Kasumi-1 (cell line): ENCODE measurements around the gene SLC25A21.
"Not testable (repeated sequence)": the region's sequence is repeated elsewhere in the genome, so short reads cannot be mapped to it uniquely, and the experiment has no call there.

ENCODE experiments used
- DNase-seq, 2 experiments: peaks; one replicate each; lab custom pipeline; 2025; lab: John Stamatoyannopoulos, UW

Gene SLC25A21

DNA sequence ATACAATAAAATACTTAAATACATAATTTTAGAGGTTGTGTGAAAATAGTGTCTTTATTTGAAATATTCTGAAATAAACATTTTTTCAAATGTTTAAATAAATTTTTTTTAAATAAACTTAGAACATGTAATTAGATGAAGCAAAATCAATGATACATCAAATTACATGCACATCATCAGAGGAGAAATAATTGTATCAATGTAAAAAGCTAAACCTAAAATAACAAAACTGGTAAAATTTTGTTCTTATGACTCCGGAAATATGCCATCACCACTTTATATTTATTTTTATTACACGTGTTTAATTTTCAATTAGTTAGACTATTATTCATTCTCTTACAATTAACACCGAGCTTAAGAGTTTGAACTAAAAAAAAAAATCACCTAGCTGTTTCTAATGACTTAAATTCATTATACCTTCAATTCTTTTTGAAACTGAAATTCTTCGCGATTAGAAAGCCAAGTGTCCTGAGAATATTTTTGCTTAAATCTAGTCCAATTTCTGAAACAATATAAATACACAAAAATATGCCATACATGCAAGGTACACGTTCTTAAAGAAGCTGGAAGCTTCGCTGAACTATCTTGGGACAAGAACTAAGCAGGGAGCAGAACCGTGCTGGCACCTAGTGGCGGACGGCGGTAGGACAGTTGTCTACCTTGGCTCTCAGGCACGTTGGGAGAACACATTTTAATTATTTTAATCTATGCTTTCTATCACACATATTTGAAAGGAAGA lies 230.5 kb downstream of the SLC25A21 start:
- peak; percentile 63 to 70 for DNase-seq

DNA sequence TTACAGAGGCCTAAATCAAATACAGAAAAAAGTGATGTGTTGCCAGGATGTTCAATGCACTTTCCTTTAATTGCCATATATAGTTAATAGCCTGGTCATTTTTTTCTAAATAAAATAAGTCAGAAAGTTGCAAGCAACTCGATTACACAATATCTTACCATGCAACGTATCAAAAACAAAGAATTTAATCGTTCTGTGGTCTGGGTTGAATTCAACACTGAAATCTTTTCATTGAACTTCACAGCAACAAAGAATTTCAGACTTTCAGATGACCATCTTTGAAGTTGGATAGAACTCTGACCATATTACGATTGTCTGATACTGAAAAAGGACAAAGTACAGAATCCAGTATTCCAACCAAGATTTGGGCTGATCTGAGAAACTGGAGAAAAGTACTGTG lies 231.9 kb downstream of the SLC25A21 start:
- DNase-seq: no peak

DNA sequence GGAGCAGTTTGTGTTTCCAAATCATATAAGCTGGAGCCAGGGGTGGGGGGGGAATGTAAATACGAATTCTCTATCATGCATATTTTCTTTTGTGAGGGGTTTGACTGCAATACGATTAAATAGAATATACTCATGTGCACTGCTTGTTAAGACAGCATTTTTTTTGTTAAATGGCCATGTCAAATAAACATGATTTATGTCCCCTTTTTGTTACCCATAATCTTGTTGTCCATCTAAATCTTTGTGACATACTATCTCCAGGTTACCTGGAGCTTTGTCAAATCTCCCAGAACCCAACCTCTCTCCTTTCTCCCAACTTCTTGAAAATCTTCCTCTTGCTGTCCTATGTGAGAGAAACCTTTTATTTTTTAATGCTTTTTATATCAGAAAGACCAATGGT lies 233.1 kb downstream of the SLC25A21 start:
- no peak for DNase-seq

DNA sequence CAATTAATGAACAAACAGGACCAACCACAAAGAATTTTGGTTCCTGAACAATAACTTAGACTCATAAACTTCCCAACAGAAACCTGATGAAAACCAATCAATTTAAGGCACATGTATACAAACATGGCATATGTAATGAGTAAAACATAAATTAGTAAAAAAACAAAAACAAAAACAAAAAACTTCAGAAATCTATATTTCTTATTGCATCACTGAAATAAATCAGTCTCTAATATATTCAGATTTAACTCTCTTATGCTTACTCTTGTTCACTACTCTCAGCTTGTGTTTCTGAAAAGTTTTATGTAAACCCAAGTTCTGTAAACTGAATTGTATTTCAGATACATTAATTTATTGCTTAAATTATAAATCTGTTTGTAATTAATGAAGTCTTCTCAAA lies 233.7 kb downstream of the SLC25A21 start:
- no peak for DNase-seq

DNA sequence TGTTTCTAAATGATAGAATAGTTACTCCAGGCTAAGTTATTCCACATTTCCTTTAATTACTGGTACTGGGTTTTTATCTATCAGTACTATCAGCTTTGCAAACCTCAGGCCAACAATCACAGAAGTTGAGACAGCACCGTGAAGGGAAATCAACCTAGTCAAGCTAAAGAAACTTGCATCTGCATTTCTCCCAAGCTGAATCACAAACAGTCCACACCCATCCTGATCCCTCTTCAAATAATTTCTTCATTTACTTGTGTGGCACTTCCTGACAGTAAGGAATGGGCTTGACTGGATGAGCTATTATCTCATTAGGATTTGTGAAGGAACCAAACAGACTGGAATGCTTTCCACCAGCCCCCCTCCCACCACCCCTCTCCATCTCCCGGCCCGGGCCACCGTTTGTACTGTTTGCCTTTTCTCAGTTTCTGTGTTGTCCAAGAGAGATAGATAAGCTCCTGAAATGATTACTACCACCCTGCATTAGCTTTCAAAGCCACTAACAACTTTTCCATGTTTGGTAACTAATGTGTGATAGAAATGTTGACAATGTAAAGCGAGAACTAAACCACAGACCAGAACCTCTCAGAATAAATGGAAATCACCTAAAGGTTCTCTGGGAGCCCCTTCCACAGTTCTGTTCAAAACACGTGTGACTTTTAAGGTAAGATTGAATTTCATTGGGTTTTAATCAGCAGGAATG lies 236.3 kb downstream of the SLC25A21 start:
- DNase-seq: no peak

DNA sequence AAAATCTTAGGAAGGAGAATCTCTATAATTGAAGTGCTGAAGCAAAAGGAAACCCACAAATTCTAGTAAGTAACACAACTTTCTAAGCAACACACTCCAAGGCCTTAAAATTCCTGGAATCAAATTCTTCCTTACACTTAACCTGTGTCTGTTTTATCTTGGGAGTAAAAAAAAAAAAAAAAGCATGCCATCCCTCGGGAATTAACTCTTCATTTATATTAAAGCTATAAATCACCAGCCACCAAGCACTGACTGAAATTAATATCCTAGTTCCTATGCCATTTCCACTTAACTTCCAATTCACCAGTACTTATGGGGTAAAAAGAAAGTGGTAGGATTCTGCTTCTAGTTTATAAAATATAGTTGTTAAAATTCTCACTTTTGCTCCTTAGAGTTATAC lies 238.1 kb downstream of the SLC25A21 start:
- DNase-seq: no peak

DNA sequence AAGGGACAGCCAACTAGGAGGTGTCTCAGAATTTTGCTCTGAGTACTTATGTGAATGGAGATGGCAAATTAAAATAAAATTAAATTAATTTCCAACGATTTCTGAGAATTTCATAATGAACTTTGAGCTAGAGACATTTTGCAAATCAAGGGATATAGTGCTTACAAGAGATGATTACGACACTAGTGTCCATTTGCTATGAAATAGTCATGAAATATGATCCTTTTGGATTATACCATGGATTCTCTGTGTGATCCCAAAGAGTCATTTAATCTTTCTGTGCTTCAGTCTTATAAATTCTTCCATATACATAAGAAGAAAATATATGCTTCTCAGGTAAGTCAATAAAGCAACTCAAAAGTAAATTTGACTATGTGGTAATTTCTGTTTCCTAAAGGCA lies 240.6 kb downstream of the SLC25A21 start:
- no peak for DNase-seq

DNA sequence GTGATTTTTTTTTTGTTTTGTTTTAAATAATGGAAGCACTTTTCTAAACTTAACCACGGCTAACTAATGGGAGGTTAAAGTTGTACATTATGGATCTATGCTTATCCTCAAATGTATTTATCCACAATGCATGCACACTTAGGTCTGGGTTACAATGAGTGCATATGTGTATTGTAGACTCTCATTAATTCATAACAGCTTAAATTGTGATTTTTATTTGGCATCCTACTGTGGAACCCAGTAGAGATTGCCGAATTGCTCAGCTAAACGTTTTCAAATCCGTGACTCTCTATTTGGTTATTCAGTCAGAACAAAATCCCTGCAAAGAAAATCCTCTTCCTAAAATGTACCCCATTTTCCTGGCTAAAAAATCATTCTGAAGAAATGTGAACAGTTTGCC lies 244.0 kb downstream of the SLC25A21 start:
- DNase-seq: no peak

DNA sequence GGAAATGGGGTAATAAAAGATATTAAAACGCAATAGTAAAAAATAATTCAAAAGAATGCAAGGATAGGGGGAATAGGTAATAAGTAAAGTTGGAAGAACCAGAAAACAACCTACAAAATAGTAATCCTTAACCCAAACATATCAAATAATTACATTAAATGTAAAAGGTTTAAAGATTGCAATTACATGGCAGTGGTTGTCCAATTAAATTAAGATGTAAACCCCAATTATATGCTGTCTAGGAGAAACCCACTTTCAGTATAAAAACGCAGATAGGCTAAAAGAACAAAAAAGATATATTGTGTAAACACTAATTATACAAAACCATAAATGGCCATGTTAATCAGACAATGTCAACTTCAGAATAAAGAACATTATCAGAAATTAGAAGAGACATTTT lies 247.3 kb downstream of the SLC25A21 start:
- DNase-seq: no peak

DNA sequence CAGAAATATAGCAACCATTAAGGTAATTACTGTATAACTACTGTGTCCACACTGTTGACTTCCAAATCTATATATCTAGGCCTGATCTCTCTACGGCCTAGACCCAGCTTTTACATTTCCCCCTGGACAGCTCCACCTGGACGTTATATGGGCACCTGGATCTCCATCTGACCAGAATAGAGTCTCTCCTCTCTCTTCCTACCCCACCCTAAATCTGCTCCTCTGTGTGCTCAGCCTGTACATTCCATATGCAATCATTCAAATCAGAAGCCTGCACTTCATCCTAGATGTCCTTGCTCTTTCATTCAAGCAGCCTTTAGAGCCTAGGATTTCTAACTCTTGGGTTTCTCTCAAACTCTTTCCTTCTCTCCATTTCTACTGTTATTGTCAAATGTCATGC lies 255.7 kb downstream of the SLC25A21 start:
- DNase-seq: no peak

DNA sequence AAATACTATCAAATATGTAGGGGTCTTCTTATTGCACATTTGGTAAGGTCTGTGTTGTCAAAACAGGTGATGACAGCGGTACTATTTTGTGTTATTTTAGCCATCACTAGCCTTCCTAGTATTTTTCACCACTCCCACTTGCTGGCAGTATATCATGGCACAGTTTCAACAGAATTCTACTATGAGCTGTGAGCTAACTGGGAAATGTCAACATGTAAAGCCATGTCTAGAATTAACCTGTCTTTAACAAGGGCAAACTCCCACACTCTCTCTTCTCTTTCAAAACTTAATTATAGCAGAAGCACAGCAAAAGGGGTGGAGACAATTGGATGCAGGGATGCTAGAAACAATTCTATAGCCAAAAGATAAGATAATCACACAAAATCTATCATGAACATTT lies 257.3 kb downstream of the SLC25A21 start:
- no peak for DNase-seq

DNA sequence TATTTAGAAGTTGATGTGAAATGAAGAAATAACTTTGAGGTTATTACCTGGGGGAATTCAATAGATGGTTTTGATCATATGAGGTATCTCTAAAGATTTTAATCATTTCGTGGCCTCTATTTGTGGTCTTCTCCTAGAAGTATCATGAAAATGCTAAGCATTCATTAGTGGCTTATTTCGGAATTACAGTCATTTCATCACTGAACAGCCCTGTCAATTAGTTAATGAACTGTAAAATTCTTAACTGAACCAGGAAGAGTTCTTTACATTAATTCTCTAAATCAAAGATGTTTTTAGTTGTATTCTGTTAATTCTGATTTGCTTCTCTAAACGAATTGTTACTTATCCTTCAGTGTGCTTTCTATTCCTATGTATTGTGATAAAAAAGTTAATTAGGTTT lies 261.8 kb downstream of the SLC25A21 start:
- no peak for DNase-seq

DNA sequence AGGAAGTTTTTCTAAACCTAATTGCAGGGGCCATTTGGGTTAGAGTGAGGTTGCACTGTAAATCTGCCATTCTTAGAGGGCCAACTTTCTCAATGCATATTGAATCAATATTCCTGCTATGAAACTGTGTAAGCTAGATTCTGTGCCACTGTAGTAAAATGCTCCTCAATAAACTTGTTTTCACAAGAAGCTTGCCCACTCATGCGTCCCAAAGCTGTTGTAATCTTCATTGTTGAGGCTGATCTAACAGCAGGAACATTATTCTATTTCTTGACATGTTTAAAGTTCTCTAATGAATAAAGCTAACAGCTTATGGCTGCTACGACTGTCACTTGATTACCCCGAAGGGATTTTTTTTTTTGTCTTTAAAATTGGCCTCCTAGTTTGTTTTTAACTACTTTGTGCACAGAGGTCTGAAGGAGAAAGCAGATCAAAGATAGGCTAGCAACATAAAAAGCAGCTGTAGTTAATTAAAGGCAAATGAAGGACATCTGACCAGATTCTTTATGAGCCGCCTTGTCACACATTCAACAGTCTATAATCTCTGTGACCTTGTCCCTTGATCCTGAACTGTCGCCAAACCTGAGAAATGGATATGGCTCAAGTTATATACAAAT lies 267.0 kb downstream of the SLC25A21 start:
- DNase-seq: no peak

DNA sequence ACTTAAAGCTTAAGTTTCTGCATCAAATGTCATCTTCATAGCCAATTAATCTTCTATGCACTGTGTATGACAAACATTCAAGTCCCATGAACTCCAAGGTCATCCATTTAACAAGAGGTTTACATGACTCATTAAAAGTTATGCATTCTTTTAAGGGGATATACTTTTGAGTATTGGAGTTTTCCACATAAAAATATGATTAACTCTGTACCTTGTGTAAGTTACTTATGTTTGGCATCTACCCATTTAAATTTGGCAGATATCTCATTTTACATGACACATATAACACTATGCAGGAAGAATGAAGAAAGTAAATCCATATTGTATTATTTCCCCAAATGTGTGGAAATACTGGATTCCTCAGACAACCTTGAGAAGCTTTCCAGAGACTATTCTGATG lies 270.5 kb downstream of the SLC25A21 start:
- no peak for DNase-seq

DNA sequence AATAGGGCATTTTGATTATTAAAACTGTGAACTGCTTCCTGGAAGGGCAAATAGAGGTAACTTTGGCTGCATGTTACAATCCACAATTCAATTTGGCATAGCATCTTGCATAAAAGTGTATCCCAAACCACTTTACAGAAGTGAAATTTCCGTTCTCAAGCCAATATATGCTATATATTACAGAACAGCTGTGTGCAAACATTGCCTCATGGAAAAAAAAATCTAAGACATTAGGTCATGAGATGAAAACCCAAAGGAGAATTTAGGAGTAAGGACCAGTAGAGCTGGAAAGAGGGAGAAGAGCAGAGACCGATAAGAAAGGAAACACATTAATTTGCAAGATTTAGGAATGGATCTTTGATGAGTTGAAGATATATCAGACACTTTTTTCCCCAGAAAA lies 271.6 kb downstream of the SLC25A21 start:
- DNase-seq: no peak

DNA sequence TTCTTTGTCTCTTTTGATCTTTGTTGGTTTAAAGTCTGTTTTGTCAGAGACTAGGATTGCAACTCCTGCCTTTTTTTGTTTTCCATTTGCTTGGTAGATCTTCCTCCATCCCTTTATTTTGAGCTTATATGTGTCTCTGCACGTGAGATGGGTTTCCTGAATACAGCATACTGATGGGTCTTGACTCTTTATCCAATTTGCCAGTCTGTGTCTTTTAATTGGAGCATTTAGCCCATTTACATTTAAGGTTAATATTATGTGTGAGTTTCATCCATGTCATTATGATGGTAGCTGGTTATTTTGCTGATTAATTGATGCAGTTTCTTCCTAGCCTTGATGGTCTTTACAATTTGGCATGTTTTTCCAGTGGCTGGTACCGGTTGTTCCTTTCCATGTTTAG lies 276.1 kb downstream of the SLC25A21 start:
- not testable (repeated sequence) for DNase-seq

DNA sequence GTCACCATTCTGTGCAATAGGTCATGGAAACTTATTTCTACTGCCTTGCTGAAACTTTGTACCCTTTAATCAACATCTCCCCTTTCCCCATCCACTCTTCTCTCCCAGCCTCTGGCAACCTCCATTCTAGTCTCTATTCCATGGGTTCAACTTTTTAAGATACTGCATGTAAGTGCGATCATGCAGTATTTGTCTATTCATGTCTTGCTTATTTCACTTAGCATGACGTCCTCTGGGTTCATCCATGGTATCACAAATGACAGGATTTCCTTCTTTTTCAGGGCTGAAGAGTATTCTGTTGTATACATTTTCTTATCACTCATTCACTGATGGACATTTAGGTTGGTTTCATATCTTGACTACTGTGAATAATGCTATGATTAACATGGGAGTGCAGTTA lies 288.4 kb downstream of the SLC25A21 start:
- DNase-seq: no peak

DNA sequence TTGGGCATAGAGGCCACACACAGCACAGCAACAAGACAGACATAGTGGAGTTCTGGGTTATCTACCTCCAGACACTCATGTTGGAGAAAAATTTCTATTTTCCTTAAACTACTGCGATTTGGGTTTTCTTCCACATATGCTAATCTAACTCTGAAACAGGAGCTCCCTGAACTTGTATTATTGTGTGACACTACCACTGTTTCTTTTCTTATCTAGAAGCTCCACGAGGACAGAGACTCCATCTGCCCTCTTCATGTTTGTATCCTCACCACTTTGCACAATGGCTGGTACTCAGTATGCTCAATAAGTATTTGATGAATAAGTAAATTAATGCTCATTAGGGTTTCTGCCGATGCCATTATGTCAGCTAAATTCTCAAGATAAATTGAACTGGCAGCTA lies 292.1 kb downstream of the SLC25A21 start:
- DNase-seq: no peak

DNA sequence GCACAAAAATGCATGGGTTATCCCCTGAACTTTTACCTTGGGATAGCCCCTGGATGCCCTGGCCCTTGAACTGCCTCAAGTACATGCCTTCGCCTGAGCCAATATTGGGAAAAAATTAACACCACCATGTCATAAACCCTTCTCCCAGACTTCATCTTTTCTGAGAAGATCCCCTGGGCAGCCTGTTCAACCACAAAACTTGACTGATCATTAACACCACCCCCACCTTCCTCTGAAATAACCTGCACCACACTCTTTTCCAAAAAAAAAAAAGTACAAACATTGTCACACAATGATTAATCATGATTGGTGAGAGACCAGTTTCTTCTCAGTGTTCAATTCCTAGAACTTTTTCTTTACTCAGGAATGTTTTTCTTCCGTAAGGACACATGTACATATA lies 292.8 kb downstream of the SLC25A21 start:
- DNase-seq: no peak

DNA sequence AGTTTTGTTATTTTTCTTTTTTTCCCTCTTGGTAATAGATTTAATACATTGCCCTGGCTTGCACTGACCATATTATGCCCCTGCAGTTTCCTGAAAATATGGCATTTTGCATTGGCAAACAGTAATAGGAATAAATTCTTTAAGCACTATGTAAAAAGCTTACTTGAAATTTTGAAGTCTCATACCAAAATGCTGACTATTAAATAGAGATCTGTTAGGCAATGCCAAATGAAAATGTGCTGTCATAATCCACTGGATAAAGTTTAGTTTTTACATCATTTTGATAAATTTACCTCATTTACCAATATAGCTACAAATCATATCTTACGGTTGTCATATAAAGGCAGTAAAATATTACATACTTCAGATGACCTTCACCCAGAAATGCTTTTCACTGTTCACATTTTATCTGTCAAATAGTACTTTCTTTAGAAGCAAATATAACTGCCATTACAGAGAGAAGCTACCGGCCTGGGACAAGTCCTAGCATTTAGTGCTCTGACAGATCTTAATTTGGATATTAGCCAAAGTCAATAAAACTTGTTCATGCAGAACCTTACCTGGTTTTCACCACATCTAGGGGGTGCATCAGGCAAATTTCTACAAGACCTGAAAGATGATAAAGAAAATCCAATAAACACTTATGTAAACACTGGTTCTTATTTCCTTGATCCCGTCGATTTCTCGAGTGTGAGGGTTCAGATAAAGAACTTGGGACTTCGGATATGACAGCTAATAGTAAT lies 297.8 kb downstream of the SLC25A21 start:
- DNase-seq: no peak

DNA sequence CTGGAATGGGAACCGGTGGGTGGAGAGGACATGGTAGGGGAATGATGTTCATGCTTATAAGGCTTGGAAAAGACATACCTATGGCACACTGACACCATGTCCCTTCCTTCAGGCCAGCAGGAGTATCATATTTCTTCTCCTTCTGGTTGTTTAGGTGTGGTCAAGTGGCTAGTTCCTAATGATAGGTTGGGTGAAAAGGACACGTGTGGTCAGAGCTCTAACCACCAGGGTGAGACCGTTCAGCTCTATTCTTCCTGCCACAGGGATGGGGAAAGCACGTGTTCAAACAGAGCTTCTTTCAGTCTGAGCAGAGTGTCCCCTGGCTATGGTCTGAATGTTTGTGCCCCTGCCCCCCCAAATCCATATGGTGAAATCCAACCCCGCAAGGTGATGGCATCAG lies 301.6 kb downstream of the SLC25A21 start:
- DNase-seq: no peak

DNA sequence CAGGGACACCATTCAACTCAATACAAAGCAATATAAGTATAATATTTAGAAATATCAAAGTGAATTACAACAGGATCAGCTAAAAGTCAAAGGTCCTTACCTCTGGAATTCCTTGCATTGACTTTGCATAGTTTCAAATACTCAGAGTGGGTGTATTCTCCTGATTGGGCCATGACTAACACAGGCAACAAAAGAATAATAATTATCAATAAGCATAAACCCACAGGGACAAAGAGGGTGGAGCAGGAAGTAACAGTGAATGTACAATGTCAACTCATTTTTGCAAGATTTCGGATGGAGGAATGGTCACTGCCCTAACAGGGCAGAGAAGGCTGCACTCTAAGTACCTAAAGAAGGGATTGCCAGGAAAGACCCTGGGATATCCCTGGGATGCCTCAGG lies 303.3 kb downstream of the SLC25A21 start:
- DNase-seq: no peak

DNA sequence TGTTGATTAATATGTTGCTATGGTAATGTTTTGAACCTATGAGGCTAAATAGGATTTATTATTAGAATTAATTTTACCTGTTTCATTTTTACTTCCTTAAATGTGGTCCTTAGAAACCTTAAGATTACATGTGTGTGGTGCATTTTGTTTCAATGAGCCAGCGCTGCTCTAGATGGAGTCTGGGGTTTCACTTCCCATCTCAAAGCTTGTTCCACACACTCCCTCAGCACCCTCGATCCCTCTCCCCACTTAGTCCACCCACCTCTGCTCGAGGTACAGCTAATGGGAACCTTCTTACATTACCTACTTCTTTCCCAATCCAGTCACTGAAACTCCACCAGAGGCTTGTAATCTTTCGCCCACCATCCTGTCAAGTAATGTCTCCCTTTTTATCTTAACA lies 305.5 kb downstream of the SLC25A21 start:
- DNase-seq: no peak
